GM19025 (cell line): ENCODE measurements around the gene RECQL5.
A peak's percentile ranks its signal among the peaks of the same experiment; 100 is the strongest.
"Not testable (repeated sequence)": the region's sequence is repeated elsewhere in the genome, so short reads cannot be mapped to it uniquely, and the experiment has no call there.

ENCODE experiments used
- ATAC-seq: cut with Tn5 transposase; IDR thresholded peaks from one replicate; pipeline ENCODE4 v1.9.1; 2021; ENCODE audit warnings: mild to moderate bottlenecking, low read depth, moderate library complexity; ENCODE audit not compliant: unreplicated experiment

Gene RECQL5

DNA sequence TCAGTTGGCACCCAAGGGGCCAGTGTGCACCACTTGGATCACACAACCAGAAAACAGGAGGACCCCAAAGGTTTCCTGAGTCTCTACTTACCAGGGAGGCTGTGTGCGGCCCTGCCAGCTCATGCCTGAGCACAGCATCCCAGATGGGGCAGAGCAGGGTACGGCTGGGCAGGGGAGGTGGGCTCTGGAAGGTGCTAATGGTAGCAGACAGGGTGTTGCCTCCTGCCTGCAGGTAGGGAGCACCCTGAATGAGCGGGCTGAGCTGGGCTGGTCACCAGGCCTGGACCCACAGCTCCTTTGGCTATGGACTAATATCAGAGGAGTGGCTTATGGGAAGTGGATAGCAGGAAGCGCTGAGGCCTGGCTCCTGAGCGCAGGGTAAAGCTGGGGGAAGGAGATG lies 14.6 kb downstream of the RECQL5 start:
- ATAC-seq: no peak

DNA sequence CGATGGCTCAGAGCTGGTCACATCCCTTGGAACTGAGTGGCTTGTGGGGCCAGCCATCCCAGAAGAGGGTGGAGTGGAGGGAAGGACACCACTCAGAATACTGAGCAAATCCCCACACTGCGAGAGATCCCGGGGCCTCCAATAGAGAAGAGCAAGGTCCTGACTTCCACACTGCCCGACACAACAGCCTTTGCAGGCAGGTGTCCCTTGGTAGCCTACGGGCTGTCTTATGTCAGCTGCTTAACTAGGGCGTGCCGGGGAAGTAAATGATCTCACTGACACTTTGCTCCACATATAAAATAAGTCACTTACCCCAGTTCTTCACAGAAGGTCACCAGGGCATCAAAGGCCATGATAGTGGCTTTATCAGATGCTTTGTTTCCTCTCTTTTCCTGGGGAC lies 16.1 kb downstream of the RECQL5 start:
- no peak for ATAC-seq

DNA sequence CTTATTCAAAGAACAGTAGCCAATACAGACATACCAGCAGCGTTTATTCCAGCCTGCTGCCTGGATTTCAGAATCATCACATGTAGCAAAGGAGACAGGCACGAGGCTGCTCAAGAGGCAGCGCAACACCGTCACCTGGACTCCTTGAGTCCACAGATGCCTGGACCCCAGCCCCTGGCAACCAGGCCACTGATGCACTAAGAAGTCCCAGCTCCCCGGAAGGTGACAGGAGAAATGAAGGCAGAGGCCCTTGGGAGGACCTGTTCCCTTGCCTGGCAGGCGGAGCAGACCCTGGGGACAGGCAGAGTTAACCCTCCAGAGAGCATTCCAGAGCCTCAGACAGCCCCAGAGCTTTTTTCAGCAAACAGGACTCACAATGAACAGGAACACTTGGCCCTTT lies 17.3 kb downstream of the RECQL5 start:
- ATAC-seq: no peak

DNA sequence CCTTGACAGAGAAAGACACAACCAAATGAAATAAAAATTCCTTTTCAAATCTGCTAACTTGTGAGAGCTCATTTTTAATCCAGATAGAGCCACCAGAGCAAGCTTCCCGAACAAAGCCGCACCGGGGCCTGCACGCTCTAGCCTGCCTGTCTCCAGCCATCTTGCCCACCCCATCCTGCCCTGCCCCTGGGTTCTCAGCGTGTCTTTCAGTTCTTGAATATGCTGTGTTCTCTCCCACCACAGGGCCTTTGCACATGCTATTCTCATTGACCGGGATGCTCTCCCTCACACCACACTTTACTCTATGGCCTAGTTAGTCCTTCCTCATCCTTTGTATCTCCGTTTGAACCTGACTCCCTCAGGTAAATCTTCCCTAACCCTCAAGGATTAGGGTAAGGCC lies 19.0 kb downstream of the RECQL5 start:
- ATAC-seq: no peak

DNA sequence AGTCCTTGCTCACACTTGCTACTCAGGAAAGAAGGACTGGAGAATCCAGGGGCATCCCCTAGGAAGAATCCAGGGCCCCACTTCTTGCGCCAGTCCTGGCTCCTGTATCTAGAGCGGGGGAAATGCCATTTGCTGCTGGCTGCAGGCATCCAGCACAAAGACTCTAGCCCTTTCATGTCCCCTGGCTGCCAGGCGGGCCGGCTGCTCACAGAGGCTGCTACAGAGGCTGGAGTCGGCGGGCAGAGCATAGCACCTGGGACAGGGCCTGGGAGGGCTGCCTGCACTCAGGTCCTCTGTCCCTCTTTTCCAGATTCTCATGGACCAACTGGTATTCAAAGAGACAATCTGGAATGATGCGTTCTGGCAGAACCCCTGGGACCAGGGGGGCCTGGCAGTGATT lies 19.9 kb downstream of the RECQL5 start:
- ATAC-seq: no peak

DNA sequence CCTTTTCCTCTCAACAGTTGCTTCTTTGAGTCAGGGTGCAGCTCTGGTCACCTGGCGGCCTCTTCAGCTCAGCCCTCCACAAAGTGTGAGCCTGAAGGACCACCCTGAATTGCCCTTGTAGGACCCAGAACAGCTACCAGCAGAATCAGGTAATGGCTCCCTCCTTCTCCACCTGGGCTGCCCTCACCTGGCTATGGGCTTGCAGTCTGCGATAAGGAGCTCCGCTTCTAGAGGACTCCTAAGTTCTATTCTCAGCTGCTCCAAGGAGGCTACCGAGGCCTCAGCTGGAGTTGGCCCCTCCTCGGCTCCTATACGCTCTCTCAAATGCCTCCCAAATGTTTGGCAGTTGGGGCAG lies 20.3 kb downstream of the RECQL5 start:
- ATAC-seq: no peak

DNA sequence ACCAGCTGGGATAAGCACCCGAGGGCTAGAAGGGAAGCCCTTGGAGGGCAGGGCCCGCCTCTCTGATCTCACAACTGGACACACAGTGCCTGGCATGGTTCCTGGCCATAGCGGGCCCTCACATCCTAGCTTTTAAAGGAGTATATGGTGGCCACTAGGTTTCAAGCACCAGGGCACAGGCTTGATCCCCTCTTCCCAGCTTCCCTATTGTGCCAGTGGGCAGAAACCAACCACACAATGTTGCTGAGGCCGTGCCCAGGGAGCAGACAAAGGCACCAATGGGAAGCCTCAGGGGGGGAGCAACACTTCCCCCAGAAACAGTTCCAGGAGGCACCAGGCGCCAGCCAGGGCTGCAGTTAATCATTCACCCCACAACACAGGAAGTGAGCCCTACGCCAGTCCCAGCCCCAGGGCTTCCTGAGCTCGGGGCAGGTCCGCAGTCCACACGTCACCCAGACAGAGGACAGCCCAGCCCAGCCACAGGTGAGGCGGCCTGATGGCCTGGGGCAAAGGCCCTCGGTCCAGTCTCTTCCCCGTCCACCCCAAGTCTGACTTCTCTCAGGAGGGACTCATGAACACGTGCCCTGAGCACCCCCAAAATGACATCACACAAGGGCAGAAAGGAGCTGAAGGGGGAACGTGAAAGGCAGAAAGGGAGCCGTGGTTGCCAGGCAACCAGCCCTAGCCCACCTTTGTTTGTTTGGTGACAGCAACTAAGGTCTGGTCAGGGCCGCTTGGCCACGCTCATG lies 20.9 kb downstream of the RECQL5 start:
- ATAC-seq: peak; percentile 98

DNA sequence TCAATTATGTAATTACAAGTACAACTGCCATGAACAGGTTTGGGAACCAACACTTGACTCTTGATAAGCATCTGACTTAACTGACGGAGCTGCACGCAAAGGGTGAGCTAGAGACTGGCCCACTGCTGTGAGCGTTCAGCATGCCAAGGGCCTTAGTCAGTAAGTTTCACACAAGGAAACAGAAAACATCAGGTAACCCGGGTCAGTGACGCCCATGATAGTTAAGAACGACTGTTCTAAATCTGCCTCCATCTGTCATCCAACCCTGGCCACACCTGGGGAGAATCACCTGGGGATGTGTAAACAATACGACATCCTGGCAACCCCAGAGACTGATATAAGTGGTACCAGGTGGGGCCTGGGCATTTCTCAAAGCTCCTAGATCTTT lies 21.5 kb downstream of the RECQL5 start:
- no peak for ATAC-seq

DNA sequence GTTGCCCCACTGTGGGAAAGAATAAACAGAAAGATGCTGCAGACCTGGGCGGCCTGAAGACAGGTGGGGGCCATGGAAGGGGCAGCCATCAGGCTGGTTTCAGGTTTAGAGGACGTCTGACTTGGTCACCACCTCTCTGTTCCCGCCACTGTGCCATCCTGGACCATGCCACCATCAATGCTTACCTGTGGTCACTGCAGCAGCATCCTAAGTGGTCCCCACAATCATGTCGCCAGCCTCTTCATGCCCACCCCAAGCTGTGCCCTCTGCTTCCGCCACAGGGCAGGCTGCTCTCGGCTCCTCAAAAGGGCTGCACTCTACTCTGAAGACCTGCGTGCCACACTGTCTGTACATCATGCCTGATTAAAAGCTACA lies 23.3 kb downstream of the RECQL5 start:
- no peak for ATAC-seq

DNA sequence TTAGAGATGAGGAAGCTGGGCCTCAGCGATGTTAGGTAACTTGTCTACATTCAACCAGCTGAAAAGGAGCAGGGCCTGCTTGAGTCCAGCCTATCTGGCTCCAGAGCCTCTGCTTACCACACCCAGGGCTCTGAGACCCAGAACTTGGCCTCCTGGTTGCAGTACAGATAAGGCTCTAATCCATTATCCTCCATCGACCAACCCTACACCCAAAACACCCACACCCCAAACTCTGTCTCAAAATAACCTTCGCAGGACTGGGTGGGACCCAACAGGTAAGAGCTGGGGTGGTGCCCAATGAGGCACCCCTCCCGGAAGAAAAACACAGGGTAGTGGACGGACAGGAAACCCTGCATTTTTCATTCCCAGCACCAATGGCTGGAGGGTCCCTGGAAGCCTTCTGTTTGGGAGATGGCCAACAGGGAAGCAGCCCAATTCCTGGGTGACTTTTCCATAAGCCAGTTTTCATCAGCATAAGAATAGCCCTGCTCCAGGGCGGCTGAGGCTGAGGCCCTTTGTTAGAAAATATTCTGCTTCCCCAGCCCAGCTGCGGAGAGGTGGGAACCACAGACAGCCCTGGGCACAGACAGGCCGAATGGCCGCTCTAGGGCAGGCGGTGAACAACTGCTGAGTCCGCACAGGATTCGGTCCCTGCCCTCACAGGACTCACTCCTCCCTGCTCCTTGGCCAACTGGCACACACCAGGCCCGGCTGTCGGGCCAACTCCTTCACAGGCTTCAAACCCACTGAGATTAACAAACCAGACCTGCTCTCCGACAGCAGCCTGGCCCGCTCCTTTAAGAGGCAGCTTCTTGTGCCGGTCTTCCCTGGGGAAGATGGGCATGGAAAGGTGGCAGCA lies 23.9 kb downstream of the RECQL5 start:
- ATAC-seq: no peak

DNA sequence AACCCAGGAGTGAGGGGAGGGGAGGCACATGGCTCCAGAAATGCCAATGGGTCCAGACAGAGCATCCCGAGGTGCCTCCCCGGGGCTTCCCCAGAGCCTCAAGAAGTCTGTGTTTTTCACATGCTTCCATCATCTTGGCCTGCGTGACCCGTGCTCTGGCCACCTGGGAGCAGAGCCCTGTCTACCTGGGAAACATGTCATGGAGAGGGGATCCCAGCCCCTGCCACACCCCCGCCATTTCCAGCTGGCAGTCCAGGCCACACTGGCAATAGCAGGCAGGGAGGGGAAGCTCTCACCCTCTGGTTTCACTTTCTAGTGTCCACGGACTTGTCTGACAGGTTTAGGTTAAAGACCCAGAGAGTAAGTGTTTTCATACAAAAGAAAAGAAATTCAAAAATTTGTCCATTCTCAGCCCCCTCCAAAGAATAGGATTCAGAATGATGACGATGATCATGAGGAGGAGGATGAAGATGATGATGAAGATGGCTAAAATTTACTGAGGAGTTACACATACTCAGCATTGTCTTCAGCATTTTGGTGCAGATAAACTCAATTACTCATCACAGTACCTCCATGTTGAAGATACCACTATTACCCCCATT lies 24.7 kb downstream of the RECQL5 start:
- no peak for ATAC-seq

DNA sequence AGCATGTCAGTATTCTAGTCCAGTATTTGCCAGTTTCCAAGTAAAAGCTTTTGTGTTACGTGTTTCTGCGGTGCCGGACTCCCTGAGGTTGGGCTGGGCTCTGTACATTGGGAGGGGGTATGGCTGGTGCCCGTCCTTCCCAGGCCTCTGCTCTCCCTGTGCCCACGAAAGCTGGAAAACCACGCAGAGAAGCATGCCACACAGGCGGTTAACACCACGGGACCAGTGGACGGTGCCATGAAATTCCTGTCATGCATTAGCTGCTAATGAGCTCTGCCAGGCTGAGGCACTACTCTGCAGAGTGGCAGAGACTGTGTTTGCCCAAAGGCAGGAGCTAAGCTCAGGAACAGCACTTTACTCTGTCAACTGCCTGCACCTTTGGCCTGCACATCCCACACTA lies 25.6 kb downstream of the RECQL5 start:
- ATAC-seq: no peak

DNA sequence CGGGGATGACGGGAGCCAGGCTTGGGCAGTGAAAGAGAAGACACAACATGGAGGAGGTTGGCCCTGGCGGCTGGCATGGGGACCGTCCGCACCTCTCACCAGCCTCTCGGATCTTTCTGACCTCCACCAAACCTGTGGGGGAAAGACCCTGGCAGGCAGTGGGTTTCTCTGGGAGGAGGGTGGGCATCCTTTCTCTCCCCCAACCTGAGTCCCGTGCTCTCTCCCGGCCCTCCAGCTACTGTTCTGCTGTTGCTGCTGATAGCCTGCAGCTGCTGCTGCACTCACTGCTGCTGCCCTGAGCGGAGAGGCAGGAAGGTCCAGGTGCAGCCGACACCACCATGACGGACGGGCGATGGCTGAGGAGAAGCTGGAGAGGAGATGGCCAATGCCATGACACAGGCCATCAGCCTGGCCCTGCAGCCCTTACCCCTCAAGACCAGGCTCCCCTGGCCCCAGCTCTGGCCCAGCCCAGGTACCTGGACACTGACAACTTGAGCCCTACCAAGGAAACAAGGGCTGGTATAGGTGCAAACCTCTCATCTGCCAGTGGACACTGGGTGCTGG lies 26.3 kb downstream of the RECQL5 start:
- ATAC-seq: no peak

DNA sequence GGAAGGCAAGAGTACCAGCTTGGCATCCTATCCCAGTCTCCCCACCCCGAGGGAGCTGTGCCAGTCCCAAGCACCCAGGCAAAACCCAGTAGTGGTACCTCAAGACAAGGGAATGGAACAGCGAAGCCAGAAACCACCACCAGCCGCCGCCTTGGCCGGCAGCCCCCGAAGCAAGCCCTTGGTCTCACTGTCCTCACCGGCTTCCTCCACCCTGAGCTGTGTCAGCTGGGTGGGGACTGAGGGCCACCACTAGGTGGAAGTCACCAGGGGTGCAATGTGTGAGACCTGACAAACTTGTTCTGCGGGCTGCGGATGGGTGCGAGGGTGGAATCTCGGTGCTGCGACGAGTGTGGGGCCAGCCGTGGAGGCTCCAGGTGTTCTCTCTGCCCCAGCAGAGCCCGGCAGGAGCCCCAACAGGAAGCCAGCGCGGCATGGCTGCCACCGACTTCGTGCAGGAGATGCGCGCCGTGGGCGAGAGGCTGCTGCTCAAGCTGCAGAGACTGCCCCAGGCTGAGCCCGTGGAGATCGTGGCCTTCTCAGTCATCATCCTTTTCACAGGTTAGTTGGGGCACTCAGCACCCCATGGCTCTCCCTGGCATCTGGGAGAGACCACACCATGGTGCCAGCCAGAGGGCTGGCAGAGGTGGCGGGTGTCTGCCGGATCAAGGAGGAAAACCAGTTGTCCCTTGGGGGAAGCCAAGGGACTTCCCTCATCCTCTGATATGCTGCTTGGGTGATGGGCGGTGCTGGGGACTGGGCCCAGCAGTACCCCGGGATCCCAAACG lies 27.0 kb downstream of the RECQL5 start:
- no peak for ATAC-seq

DNA sequence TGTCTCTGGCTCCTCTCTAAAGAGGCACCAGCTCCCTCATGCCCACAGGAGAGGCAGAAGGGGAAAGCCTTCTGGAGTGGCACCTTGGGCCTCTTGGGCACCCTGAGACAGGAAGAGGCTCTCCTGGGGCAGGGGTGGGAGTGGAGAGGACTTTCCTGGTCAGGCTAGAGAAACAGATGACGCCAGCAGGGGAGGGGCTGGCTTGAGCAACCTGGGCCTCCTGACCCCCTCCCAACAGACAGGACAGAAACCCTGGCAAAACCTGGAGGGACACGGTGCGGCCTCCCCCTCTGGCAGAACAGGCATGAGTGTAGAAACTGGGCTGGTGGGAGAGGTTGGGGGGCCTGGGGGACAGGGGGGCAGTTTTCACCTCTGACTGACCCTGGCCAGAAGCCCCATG lies 27.6 kb downstream of the RECQL5 start:
- ATAC-seq: no peak

DNA sequence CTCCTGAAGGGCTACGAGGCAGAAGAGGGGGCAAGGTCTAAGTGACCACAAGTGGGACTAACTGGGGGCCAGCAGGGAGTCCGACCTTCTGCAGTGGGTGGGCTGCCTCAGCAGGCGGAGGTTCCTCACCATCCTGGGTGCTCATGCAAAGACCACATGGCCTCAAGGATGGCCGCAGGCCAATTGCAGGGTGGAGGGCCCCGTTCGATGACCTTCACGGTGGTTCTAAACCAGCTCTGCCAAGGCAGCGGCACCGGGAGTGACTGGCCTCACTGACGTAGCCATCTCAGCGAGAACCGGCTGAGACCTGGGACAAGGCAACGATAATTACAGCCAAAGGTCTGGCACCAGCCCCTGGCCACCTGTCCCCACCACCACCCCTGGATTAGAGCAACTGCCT lies 28.1 kb downstream of the RECQL5 start:
- ATAC-seq: no peak

DNA sequence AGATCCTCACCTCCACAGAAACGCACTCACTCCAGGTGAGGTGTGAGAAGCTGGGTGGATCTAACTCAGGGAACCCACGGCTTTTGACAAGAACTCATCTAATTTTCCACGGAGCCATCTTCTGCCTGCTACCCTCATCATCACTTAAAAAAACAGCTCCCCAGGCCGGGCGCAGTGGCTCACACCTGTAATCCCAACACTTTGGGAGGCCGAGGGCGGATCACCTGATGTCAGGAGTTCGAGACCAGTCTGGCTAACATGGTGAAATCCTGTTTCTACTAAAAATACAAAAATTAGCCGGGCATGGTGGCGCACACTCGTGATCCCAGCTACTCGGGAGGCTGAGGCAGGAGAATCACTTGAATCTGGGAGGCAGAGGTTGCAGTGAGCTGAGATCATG lies 28.9 kb downstream of the RECQL5 start:
- not testable (repeated sequence) for ATAC-seq

DNA sequence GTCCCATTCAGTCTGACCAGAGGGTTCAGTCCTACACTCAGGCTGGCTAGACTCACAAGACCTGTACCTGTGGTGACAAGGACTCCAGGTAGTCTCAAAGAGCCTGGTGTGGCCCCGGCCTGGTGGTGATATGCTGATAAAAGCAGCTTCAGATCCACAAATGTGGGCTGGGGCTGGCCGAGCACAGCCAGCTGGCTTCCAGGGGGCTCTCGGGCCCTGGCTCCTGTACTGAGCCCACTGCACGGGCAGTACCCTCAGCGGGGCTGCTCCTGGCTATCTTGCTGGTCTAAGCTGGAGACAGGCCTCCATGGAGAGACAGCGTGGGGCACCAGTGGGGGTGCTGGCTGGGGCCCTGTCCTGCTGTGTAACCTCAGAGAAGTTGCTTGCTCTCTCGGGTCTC lies 29.4 kb downstream of the RECQL5 start:
- ATAC-seq: no peak

DNA sequence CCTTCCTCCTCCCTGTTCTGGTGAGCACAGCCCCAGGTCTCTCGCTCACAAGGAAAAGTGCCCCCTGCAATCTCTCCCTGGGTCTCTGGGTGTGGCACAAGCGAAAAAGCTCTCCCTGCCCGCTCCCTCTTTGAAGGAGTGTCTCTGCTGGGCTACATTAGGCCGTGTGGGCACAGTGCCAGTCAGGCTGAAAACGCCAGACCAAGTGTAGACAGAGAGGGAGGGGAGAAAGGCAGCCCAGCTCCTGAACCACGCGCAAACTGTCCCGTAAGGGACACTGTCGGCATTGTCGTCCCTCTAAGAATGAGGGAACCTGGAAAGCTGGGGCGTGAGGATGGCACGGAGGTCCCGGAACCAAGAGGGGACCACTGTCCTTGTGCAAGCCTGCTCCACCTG lies 29.8 kb downstream of the RECQL5 start:
- no peak for ATAC-seq

DNA sequence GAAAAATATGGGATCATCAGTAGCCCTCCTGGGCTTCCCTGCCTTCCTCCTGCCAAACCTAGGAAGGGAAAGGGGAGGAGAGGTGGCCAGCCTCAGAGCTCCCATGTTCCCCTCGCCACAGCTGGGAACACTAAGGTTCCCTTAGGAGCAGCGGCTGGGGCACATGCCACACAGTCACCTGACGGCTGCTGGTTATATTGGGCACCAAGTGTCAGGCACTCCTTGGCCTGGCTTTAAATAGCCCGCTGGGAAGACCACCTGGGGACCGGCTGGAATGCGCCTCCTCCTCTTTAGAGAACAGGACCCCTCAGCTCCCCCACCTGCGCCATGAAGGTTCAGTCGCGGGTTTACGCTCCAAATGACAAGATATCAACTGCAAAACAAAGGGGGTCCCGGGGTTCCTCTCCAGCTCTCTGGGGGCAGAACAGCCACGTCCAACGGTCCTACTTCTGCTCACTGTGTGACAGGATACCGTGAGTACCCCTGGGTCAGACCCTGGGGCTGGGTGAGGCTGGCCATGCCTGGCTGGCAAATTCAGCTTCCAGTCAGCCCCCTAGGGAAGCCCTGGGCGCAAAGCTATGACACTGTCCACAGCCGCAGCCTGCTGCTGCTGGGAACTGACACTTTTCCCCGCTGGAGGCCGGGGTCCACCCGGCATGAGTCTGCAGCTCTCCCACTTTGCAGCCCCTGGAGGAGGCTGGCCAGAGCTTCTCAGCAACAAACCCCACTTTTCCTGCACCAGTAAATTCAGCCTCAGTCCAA lies 30.4 kb downstream of the RECQL5 start:
- ATAC-seq: no peak
